Colonic mucosa (tissue), 4 donors: ENCODE measurements around the gene LRRC19. TPM values are rescaled to one million over a fixed set of nuclear protein-coding genes. Genes with fewer than 3 reads are reported as not detected.

Source experiments
- DNase-seq: peaks from one replicate; pipeline ENCODE4 v3.0.0-alpha.2; 2020
- H3K27ac ChIP-seq: fragments of 200-600 bp; one replicate; pipeline ENCODE4 v1.8.0; 2021
- H3K27me3 ChIP-seq: fragments of 200-600 bp; one replicate; pipeline ENCODE4 v1.8.0; 2021
- H3K36me3 ChIP-seq: fragments of 200-600 bp; one replicate; pipeline ENCODE4 v1.8.0; 2021
- H3K4me1 ChIP-seq: fragments of 200-600 bp; one replicate; pipeline ENCODE4 v1.8.0; 2021; ENCODE audit warnings: mild to moderate bottlenecking
- H3K4me3 ChIP-seq: fragments of 200-600 bp; one replicate; pipeline ENCODE4 v1.8.0; 2021
- H3K9ac ChIP-seq, 2 donors: one replicate each; pipeline ENCODE4 v1.7.0; 2013; ENCODE audit warnings: control low read depth in 2 of 2, low read depth in 2 of 2, low read length in 2 of 2
- H3K9me3 ChIP-seq: fragments of 200-600 bp; one replicate; pipeline ENCODE4 v1.8.0; 2021
- CTCF ChIP-seq: fragments of 200-600 bp; IDR thresholded peaks from one replicate; pipeline ENCODE4 v1.8.0; 2022; ENCODE audit warnings: antibody characterized with exemption, mild to moderate bottlenecking
- intact Hi-C: fragments of 100-400 bp; cut with DNase I; formaldehyde crosslinking; loops from one replicate; pipeline ENCODE4 v1.14.1; 2022
- total RNA-seq, 2 donors: library from RNA; stranded (reverse); fragmentation: NEBNext Ultra II Directional in 1 of 2; extraction: Animal tissue kit (Norgen Biotek cat#: 25700) in 1 of 2; gene quantifications; one replicate each; pipeline ENCODE4 v1.2.1, GENCODE V29; 2021
- donor health status: healthy.
- donor health status: DM: no; HTN: no; CAD: no.
- donor health status: DM: no; HTN: no; CAD: no.

The LRRC19 gene
- total RNA-seq, 2 donors from 2014 or later: 48.9 to 130 TPM

- intact Hi-C loops: no loop called here
- Histone ChIP-seq H3K4me3 (no peak overlapping the region), H3K27me3 (no peaks in the 10 kb centered on the region), H3K27ac (no peak overlapping the region), H3K9me3 (no peaks in the 10 kb centered on the region), H3K36me3 (no peaks in the 10 kb centered on the region), H3K4me1 (peaks cover 11% of the 10 kb centered on the region), H3K9ac (no peak overlapping the region)
- TF ChIP-seq CTCF: no peak
- no peak for DNase-seq
Measured at GRCh38 chr9:26950521-26950920, 55.0 kb downstream of the LRRC19 start.

GRCh38 chr9:26949637-26950069 is 55.8 kb downstream of the LRRC19 start:
- no peak for TF ChIP-seq CTCF
- intact Hi-C loops: no loop called here
- Histone ChIP-seq H3K9me3 (no peaks in the 10 kb centered on the region), H3K36me3 (no peaks in the 10 kb centered on the region), H3K9ac (no peak overlapping the region), H3K4me1 (peaks cover 15% of the 10 kb centered on the region), H3K27ac (no peak overlapping the region), H3K4me3 (no peak overlapping the region), H3K27me3 (no peaks in the 10 kb centered on the region)
- no peak for DNase-seq

GRCh38 chr9:26947736-26948135 is 57.7 kb downstream of the LRRC19 start:
- no peaks in the 10 kb centered on the region for H3K27me3 ChIP-seq
- H3K27ac ChIP-seq: peak overlapping the region; percentile 88
- H3K9me3 ChIP-seq: no peaks in the 10 kb centered on the region
- H3K4me1 ChIP-seq: peaks cover 15% of the 10 kb centered on the region
- no peak for TF ChIP-seq CTCF
- H3K4me3 ChIP-seq: peak overlapping the region; percentile 90
- no peak for DNase-seq
- intact Hi-C loops: no loop called here
- no peaks in the 10 kb centered on the region for H3K36me3 ChIP-seq
- peak overlapping the region in 1 of 2 donors; percentile 99 for H3K9ac ChIP-seq

- intact Hi-C loops: no loop called here
- H3K4me3 ChIP-seq: peak within 1 kb of the TSS; percentile 90
- no peaks in the 10 kb centered on the region for H3K9me3 ChIP-seq
- H3K27me3 ChIP-seq: no peaks in the 10 kb centered on the region
- DNase-seq: peak; percentile 92
- H3K36me3 ChIP-seq: no peaks in the 10 kb centered on the region
- H3K4me1 ChIP-seq: peaks cover 15% of the 10 kb centered on the region
- TF ChIP-seq CTCF: no peak
- H3K9ac ChIP-seq: peak within 1 kb of the TSS; percentile 91 to 99
- H3K27ac ChIP-seq: peak within 1 kb of the TSS; percentile 88
Measured at GRCh38 chr9:26946753-26947727, 58.4 kb downstream of the LRRC19 start, which contains the start of gene PLAA. Gene PLAA (minus strand): TSS chr9:26947242. CDS start chr9:26947045, 197 bp downstream.

- Histone ChIP-seq H3K4me1 (peaks cover 15% of the 10 kb centered on the region), H3K9me3 (no peaks in the 10 kb centered on the region), H3K9ac (peak overlapping the region in 1 of 2 donors; percentile 99), H3K36me3 (no peaks in the 10 kb centered on the region), H3K27me3 (no peaks in the 10 kb centered on the region), H3K27ac (no peak overlapping the region), H3K4me3 (peak overlapping the region; percentile 90)
- intact Hi-C loops: no loop called here
- DNase-seq: no peak
- TF ChIP-seq CTCF: no peak
Measured at GRCh38 chr9:26945591-26945990, 59.9 kb downstream of the LRRC19 start.

Other genes starting within 250 kb of the LRRC19 start
- 10 to 100 TPM; 28.8 to 38.0 TPM for gene CAAP1, start 112.9 kb downstream of the LRRC19 start, total RNA-seq
- gene PLAA, start 58.4 kb downstream of the LRRC19 start, total RNA-seq: 10 to 100 TPM; 24.4 to 32.4 TPM
- gene IFT74, start 49.3 kb downstream of the LRRC19 start, total RNA-seq: 10 to 100 TPM; 12.3 to 14.8 TPM
- 1 to 10 TPM; 1.6 to 6.3 TPM for gene TEK, start 103.6 kb upstream of the LRRC19 start, total RNA-seq